ENCODE data around the gene HTR3C.
"Not testable (repeated sequence)": the region's sequence is repeated elsewhere in the genome, so short reads cannot be mapped to it uniquely, and the experiment has no call there.

DNA sequence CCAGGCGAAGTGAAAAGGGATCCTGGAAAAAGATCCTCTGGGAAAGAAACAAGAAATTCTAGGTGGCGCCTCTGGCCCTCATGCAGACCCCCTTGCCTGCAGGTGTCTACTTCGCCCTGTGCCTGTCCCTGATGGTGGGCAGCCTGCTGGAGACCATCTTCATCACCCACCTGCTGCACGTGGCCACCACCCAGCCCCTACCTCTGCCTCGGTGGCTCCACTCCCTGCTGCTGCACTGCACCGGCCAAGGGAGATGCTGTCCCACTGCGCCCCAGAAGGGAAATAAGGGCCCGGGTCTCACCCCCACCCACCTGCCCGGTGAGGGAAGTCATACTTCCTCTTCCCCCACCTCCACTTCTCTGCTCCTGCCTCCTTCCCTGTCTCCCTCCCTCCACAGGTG lies 14.5 kb upstream of the HTR3C start:
- TF ChIP-seq, protein P1, sequence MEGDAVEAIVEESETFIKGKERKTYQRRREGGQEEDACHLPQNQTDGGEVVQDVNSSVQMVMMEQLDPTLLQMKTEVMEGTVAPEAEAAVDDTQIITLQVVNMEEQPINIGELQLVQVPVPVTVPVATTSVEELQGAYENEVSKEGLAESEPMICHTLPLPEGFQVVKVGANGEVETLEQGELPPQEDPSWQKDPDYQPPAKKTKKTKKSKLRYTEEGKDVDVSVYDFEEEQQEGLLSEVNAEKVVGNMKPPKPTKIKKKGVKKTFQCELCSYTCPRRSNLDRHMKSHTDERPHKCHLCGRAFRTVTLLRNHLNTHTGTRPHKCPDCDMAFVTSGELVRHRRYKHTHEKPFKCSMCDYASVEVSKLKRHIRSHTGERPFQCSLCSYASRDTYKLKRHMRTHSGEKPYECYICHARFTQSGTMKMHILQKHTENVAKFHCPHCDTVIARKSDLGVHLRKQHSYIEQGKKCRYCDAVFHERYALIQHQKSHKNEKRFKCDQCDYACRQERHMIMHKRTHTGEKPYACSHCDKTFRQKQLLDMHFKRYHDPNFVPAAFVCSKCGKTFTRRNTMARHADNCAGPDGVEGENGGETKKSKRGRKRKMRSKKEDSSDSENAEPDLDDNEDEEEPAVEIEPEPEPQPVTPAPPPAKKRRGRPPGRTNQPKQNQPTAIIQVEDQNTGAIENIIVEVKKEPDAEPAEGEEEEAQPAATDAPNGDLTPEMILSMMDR (conservative IDR thresholded peaks at IDR 0.05; ENCODE audit: low read length): not testable (repeated sequence)
- not testable (repeated sequence) for TF ChIP-seq EZH2phosphoT487 (IDR thresholded peaks at IDR 0.05; ENCODE audit: borderline replicate concordance)
